Measurements from ENCODE around the gene DPYSL4. TPM values are rescaled to one million over a fixed set of nuclear protein-coding genes. Genes with fewer than 3 reads are reported as not detected.

Gene DPYSL4
- total RNA-seq, 1 donor from 2014 or later = 26.1 TPM

DNA sequence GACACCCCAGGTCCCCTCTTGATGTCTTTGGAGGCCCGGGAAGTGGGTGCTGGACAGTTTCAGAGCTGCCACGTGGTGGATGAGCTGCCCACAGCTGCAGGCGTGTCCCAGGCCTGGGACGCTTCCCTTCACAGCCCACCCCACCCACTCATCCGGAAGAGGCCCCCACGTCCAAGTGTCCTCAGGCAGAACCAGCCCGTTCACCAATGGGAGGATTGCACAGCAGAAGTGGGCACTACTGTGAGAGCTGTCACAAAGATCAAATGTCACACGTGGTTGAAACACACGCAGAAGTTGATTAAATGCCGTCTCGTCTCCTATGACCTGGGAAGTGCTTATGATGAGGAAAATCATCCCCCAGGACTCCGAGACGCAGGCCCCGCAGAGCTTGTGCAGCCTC, 68.1 kb downstream of the DPYSL4 start:
- no peak overlapping the region for H3K27ac Mint-ChIP-seq (ENCODE audit: unreplicated experiment)
- H3K4me1 Mint-ChIP-seq (ENCODE audit: low read depth, unreplicated experiment) = peaks cover 3% of the 10 kb centered on the region
- H3K4me2 ChIP-seq (ENCODE audit: low read length) = no peak overlapping the region
- H3K36me3 ChIP-seq (ENCODE audit: insufficient read depth, low read length) = no peaks in the 10 kb centered on the region
- H3K27me3 Mint-ChIP-seq (ENCODE audit: low read depth, unreplicated experiment) = peaks cover 12% of the 10 kb centered on the region
- H3K36me3 Mint-ChIP-seq (ENCODE audit: low read depth, unreplicated experiment) = peaks cover 2% of the 10 kb centered on the region
- FAIRE-seq (no peak), DNase-seq (ENCODE audit: low read depth) (no peak)
- H3K9me3 Mint-ChIP-seq (ENCODE audit: unreplicated experiment) = no peaks in the 10 kb centered on the region
- peaks cover 5% of the 10 kb centered on the region for H3K4me1 ChIP-seq (ENCODE audit: insufficient read depth, low read length)
- no peaks in the 10 kb centered on the region for H4K20me1 ChIP-seq (ENCODE audit: insufficient read depth, low read length)
- H3K79me2 ChIP-seq (ENCODE audit: insufficient read depth, low read length) = no peaks in the 10 kb centered on the region
- no peak overlapping the region for H3K4me3 Mint-ChIP-seq (ENCODE audit: unreplicated experiment)
- no peak overlapping the region for H3K4me3 ChIP-seq (ENCODE audit: insufficient read depth, low read depth, low read length)
- no peaks in the 10 kb centered on the region for H3K9me3 ChIP-seq (ENCODE audit: insufficient read depth, low read depth, low read length)
- no peaks in the 10 kb centered on the region for H3K27me3 ChIP-seq (ENCODE audit: insufficient read depth, low read length)
- no peak for TF ChIP-seq EZH2 (IDR thresholded peaks at IDR 0.05; ENCODE audit: insufficient read depth, low read length)
- TF ChIP-seq, protein P1, sequence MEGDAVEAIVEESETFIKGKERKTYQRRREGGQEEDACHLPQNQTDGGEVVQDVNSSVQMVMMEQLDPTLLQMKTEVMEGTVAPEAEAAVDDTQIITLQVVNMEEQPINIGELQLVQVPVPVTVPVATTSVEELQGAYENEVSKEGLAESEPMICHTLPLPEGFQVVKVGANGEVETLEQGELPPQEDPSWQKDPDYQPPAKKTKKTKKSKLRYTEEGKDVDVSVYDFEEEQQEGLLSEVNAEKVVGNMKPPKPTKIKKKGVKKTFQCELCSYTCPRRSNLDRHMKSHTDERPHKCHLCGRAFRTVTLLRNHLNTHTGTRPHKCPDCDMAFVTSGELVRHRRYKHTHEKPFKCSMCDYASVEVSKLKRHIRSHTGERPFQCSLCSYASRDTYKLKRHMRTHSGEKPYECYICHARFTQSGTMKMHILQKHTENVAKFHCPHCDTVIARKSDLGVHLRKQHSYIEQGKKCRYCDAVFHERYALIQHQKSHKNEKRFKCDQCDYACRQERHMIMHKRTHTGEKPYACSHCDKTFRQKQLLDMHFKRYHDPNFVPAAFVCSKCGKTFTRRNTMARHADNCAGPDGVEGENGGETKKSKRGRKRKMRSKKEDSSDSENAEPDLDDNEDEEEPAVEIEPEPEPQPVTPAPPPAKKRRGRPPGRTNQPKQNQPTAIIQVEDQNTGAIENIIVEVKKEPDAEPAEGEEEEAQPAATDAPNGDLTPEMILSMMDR (IDR thresholded peaks at IDR 0.05; ENCODE audit: insufficient read depth, low read depth, low read length) = no peak
- no peak overlapping the region for H3K9ac ChIP-seq (ENCODE audit: low read length)
- no peak overlapping the region for H3K27ac ChIP-seq (ENCODE audit: low read depth, low read length)
- no peak overlapping the region for H2AFZ ChIP-seq (ENCODE audit: low read depth, low read length)

Other genes with a start within 250 kb of the DPYSL4 start
- 112 and 141 TPM in 2 replicates for gene BNIP3, start 205.0 kb upstream of the DPYSL4 start, total RNA-seq
- 0.34 and 0.54 TPM in 2 replicates for gene JAKMIP3, start 121.0 kb upstream of the DPYSL4 start, total RNA-seq
- gene STK32C, start 121.0 kb downstream of the DPYSL4 start, total RNA-seq = 12.3 and 13.6 TPM in 2 replicates
- 7.8 and 8.0 TPM in 2 replicates for gene LRRC27, start 145.2 kb downstream of the DPYSL4 start, total RNA-seq
- gene PWWP2B, start 210.3 kb downstream of the DPYSL4 start, total RNA-seq = 12.0 and 14.1 TPM in 2 replicates

All from astrocyte (in vitro differentiated cells and primary cell).